WTC11 (cell line): ENCODE measurements around the gene PRKAG2. TPM values are rescaled to one million over a fixed set of nuclear protein-coding genes. Genes with fewer than 3 reads are reported as not detected.

ENCODE experiments used
- ATAC-seq: fragments of 200-7000 bp; cut with Tn5 transposase; 2 replicates; pipeline ENCODE4 v1.10.0; 2021; ENCODE audit warnings: mild to moderate bottlenecking, moderate library complexity
- CTCF ChIA-PET: fragments of 300-600 bp; sonication (Branson Sonifier 250); formaldehyde crosslinking; loops from one replicate; lab custom pipeline; 2021; ENCODE audit warnings: antibody characterized with exemption; lab: Charles Lee
- POLR2A ChIA-PET: fragments of 350-600 bp; sonication (Branson Sonifier 250); formaldehyde crosslinking; loops from one replicate; lab custom pipeline; 2021; ENCODE audit warnings: antibody characterized with exemption; lab: Charles Lee
- DNase-seq: peaks from one replicate; pipeline ENCODE4 v3.0.0; 2021; ENCODE audit warnings: low spot score
- H3K27ac Mint-ChIP-seq: 2 replicates; pipeline ENCODE4 v1.8.0; 2021; ENCODE audit warnings: mixed read lengths
- H3K27me3 Mint-ChIP-seq: 2 replicates; pipeline ENCODE4 v1.8.0; 2021; ENCODE audit warnings: low read depth, mild to moderate bottlenecking, moderate library complexity, mixed read lengths
- H3K36me3 Mint-ChIP-seq: 2 replicates; pipeline ENCODE4 v1.8.0; 2021; ENCODE audit warnings: mixed read lengths
- H3K4me1 Mint-ChIP-seq: 2 replicates; pipeline ENCODE4 v1.8.0; 2022; ENCODE audit warnings: mixed read lengths
- H3K4me3 Mint-ChIP-seq: 2 replicates; pipeline ENCODE4 v1.8.0; 2021; ENCODE audit warnings: mild to moderate bottlenecking, moderate library complexity, mixed read lengths
- H3K9me3 Mint-ChIP-seq: 2 replicates; pipeline ENCODE4 v1.8.0; 2021; ENCODE audit warnings: mixed read lengths
- ATF1 ChIP-seq: sonication (generic); formaldehyde crosslinking; IDR thresholded peaks from 2 replicates; pipeline ENCODE4 v1.8.1; 2023; ENCODE audit warnings: mild to moderate bottlenecking, moderate library complexity, missing genetic modification reagents
- EMX1 ChIP-seq: fragments of 250-450 bp; sonication (Bioruptor Pico); IDR thresholded peaks from 2 replicates; pipeline ENCODE4 v1.8.0; 2021; ENCODE audit warnings: mild to moderate bottlenecking
- ESRRA ChIP-seq: sonication (generic); formaldehyde crosslinking; IDR thresholded peaks from 2 replicates; pipeline ENCODE4 v1.8.1; 2022; ENCODE audit warnings: mild to moderate bottlenecking, missing genetic modification reagents, borderline replicate concordance
- FOXJ3 ChIP-seq: sonication (generic); formaldehyde crosslinking; IDR thresholded peaks from 2 replicates; pipeline ENCODE4 v1.9.0; 2021; ENCODE audit warnings: missing genetic modification reagents, mild to moderate bottlenecking, borderline replicate concordance
- GTF2I ChIP-seq: fragments of 250-450 bp; sonication (Bioruptor Pico); conservative IDR thresholded peaks from 2 replicates; pipeline ENCODE4 v1.4.0; 2021; ENCODE audit warnings: mild to moderate bottlenecking
- JUN ChIP-seq: sonication (generic); formaldehyde crosslinking; IDR thresholded peaks from 2 replicates; pipeline ENCODE4 v1.8.0; 2023; ENCODE audit warnings: mild to moderate bottlenecking, missing genetic modification reagents
- NFE2L1 ChIP-seq: sonication (generic); formaldehyde crosslinking; IDR thresholded peaks from 2 replicates; pipeline ENCODE4 v1.8.1; 2023; ENCODE audit warnings: missing genetic modification reagents
- NFYB ChIP-seq: sonication (generic); formaldehyde crosslinking; conservative IDR thresholded peaks from 2 replicates; pipeline ENCODE4 v1.8.0; 2022; ENCODE audit warnings: low read depth, missing genetic modification reagents
- NR1H2 ChIP-seq: sonication (generic); formaldehyde crosslinking; IDR thresholded peaks from 2 replicates; pipeline ENCODE4 v1.9.0; 2021; ENCODE audit warnings: mild to moderate bottlenecking, moderate library complexity, missing genetic modification reagents
- SMAD3 ChIP-seq: sonication (generic); formaldehyde crosslinking; IDR thresholded peaks from 2 replicates; pipeline ENCODE4 v1.8.0; 2022; ENCODE audit warnings: missing genetic modification reagents, mild to moderate bottlenecking, borderline replicate concordance
- ZBTB21 ChIP-seq: sonication (generic); formaldehyde crosslinking; IDR thresholded peaks from 2 replicates; pipeline ENCODE4 v1.8.1; 2023; ENCODE audit warnings: mild to moderate bottlenecking, missing genetic modification reagents, borderline replicate concordance
- ZNF121 ChIP-seq: sonication (generic); formaldehyde crosslinking; IDR thresholded peaks from 2 replicates; pipeline ENCODE4 v1.8.0; 2023; ENCODE audit warnings: missing genetic modification reagents
- ZNF232 ChIP-seq: sonication (generic); formaldehyde crosslinking; IDR thresholded peaks from 2 replicates; pipeline ENCODE4 v1.8.0; 2022; ENCODE audit warnings: mild to moderate bottlenecking, missing genetic modification reagents
- total RNA-seq: library from RNA; stranded (reverse); gene quantifications from 3 replicates; pipeline ENCODE4 v1.2.3, GENCODE V29; 2021
- TF ChIP-seq, protein P1 (sequence below): fragments of 250-450 bp; sonication (Bioruptor Pico); conservative IDR thresholded peaks from 2 replicates; pipeline ENCODE4 v1.9.0; 2021; ENCODE audit warnings: mild to moderate bottlenecking
- TF ChIP-seq, protein P2 (sequence below): sonication (generic); formaldehyde crosslinking; IDR thresholded peaks from 2 replicates; pipeline ENCODE4 v1.8.1; 2022; ENCODE audit warnings: low read depth, mild to moderate bottlenecking, moderate library complexity, missing genetic modification reagents, borderline replicate concordance
- TF ChIP-seq, protein P3 (sequence below): sonication (generic); formaldehyde crosslinking; IDR thresholded peaks from 2 replicates; pipeline ENCODE4 v1.8.1; 2022; ENCODE audit warnings: mild to moderate bottlenecking, missing genetic modification reagents, moderate library complexity, borderline replicate concordance
- TF ChIP-seq, protein P4 (sequence below): sonication (generic); formaldehyde crosslinking; IDR thresholded peaks from 2 replicates; pipeline ENCODE4 v1.8.0; 2022; ENCODE audit warnings: mild to moderate bottlenecking, missing genetic modification reagents
- TF ChIP-seq, protein P5 (sequence below): sonication (generic); formaldehyde crosslinking; IDR thresholded peaks from 2 replicates; pipeline ENCODE4 v1.8.0; 2023; ENCODE audit warnings: missing genetic modification reagents
- TF ChIP-seq, protein P6 (sequence below): fragments of 250-450 bp; sonication (Bioruptor Pico); IDR thresholded peaks from 2 replicates; pipeline ENCODE4 v1.9.0; 2021; ENCODE audit warnings: mild to moderate bottlenecking

The PRKAG2 gene
- total RNA-seq, 1 experiment from 2014 or later: 20.3 TPM

DNA sequence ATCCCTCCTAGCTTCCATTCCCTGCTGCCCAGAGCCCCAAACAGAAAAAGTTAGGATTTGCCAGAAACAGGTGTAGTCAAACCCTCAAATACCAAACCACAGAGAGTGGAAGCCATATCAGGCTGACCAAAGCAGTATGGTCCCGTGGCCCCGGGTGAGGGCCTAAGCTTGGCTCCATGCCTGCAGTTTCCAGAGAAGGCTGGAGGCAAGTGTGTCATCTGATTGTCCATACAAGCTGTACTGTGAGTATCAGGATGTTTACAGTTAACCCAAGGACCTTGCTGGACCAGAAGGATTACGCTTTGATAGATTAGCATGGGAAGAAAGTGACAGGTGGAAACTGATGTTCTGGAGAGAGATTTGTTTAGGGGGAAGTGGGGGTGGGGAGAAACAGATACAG lies 96.3 kb downstream of the PRKAG2 start (continued):
- TF ChIP-seq, protein P1, sequence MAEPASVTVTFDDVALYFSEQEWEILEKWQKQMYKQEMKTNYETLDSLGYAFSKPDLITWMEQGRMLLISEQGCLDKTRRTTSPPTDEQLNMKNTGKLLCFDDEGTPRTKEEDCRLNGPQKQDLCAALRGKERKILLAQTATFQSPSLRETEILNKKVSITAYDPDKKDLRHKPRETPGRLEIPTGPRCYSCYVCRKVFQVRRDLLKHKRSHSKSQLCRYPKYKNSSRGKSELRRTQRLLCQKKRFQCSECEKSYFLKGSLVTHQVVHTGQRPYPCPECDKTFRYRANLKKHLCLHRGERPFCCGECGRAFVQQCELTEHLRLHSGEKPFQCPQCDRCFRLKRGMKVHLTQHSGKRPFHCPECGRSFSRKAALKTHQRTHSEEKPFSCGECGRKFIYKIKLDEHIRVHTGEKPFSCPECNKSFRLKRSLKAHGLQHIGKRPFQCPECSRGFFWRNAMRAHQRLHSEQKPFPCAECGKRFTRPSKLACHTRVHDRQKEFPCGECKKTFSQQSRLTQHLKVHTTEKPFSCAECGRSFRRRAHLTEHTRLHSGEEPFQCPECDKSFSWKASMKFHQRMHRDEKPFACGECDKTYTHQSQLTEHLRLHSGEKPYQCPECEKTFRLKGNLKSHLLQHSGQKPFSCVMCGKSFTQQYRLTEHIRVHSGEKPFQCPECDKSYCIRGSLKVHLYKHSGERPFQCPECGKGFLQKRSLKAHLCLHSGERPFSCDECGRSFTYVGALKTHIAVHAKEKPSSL (CRISPR knock-in tag): no peak
- no peak for TF ChIP-seq ATF1 (CRISPR knock-in tag)
- TF ChIP-seq NFYB (CRISPR knock-in tag): no peak
- TF ChIP-seq, all 79 proteins: peak for 0

DNA sequence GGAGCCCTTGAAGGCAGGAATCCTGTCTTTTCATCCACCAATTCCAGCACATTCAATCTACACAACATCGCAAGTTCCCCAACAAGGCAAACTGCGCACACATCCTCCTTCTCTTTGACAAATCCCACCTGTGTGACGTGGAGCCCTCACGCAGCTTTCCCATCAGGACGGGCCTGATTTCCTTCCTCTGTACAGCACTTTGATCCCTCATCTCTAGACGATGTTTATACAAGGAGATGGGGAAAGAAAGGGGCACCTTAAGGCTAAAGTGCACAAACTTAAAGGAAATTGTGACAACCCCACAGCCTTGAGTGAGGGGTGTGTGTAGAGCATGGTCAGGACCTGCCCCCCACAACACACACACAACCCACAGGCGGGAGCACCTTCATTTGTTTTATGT lies 97.2 kb downstream of the PRKAG2 start:
- Mint-ChIP-seq H3K9me3 (peaks cover 14% of the 10 kb centered on the region), H3K4me1 (no peaks in the 10 kb centered on the region), H3K27ac (no peak overlapping the region), H3K36me3 (peaks cover 8% of the 10 kb centered on the region), H3K4me3 (no peak overlapping the region), H3K27me3 (peaks cover 19% of the 10 kb centered on the region)
- ATAC-seq (no peak), DNase-seq (no peak)
- POLR2A ChIA-PET: no interaction called here
- no peak for TF ChIP-seq JUN (CRISPR knock-in tag)
- no peak for TF ChIP-seq GTF2I (CRISPR knock-in tag)
- no peak for TF ChIP-seq ZNF121 (CRISPR knock-in tag)
- TF ChIP-seq, protein P2, sequence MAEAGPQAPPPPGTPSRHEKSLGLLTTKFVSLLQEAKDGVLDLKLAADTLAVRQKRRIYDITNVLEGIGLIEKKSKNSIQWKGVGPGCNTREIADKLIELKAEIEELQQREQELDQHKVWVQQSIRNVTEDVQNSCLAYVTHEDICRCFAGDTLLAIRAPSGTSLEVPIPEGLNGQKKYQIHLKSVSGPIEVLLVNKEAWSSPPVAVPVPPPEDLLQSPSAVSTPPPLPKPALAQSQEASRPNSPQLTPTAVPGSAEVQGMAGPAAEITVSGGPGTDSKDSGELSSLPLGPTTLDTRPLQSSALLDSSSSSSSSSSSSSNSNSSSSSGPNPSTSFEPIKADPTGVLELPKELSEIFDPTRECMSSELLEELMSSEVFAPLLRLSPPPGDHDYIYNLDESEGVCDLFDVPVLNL: no peak
- no peak for TF ChIP-seq FOXJ3 (CRISPR knock-in tag)
- TF ChIP-seq NR1H2: no peak
- TF ChIP-seq, protein P3, sequence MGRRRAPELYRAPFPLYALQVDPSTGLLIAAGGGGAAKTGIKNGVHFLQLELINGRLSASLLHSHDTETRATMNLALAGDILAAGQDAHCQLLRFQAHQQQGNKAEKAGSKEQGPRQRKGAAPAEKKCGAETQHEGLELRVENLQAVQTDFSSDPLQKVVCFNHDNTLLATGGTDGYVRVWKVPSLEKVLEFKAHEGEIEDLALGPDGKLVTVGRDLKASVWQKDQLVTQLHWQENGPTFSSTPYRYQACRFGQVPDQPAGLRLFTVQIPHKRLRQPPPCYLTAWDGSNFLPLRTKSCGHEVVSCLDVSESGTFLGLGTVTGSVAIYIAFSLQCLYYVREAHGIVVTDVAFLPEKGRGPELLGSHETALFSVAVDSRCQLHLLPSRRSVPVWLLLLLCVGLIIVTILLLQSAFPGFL (CRISPR knock-in tag): no peak
- TF ChIP-seq, protein P4, sequence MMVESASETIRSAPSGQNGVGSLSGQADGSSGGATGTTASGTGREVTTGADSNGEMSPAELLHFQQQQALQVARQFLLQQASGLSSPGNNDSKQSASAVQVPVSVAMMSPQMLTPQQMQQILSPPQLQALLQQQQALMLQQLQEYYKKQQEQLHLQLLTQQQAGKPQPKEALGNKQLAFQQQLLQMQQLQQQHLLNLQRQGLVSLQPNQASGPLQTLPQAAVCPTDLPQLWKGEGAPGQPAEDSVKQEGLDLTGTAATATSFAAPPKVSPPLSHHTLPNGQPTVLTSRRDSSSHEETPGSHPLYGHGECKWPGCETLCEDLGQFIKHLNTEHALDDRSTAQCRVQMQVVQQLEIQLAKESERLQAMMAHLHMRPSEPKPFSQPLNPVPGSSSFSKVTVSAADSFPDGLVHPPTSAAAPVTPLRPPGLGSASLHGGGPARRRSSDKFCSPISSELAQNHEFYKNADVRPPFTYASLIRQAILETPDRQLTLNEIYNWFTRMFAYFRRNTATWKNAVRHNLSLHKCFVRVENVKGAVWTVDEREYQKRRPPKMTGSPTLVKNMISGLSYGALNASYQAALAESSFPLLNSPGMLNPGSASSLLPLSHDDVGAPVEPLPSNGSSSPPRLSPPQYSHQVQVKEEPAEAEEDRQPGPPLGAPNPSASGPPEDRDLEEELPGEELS (CRISPR knock-in tag): no peak
- no peak for TF ChIP-seq SMAD3
- CTCF ChIA-PET: no interaction called here

DNA sequence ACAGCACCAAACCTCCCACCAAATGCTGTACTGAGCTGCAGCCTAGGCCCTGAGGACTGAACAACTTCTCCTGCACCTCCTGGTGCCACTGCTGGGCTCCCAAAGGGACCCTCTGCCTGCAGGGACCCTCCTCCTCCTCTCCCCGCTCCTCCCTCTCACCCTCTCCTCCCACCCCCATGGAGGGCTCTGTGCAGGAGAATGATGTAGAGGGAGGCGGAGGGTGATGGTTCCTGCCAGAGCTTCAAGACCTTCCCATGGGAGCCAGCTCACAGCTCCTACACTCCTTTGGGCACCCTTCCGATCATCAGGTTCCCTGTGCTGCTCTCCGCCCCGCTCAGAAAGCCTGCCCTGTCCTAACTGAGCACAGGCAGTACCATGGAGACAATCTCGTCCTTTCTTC lies 97.7 kb downstream of the PRKAG2 start:
- H3K27ac Mint-ChIP-seq: no peak overlapping the region
- peaks cover 8% of the 10 kb centered on the region for H3K36me3 Mint-ChIP-seq
- no peak for ATAC-seq
- TF ChIP-seq, protein P5, sequence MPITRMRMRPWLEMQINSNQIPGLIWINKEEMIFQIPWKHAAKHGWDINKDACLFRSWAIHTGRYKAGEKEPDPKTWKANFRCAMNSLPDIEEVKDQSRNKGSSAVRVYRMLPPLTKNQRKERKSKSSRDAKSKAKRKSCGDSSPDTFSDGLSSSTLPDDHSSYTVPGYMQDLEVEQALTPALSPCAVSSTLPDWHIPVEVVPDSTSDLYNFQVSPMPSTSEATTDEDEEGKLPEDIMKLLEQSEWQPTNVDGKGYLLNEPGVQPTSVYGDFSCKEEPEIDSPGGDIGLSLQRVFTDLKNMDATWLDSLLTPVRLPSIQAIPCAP (CRISPR knock-in tag): no peak
- TF ChIP-seq ZNF232 (no peak), ESRRA (CRISPR knock-in tag) (no peak), EMX1 (no peak), ZBTB21 (CRISPR knock-in tag) (no peak), NFE2L1 (CRISPR knock-in tag) (no peak)
- TF ChIP-seq, protein P6, sequence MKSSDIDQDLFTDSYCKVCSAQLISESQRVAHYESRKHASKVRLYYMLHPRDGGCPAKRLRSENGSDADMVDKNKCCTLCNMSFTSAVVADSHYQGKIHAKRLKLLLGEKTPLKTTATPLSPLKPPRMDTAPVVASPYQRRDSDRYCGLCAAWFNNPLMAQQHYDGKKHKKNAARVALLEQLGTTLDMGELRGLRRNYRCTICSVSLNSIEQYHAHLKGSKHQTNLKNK (CRISPR knock-in tag): no peak
- POLR2A ChIA-PET: no interaction called here
- no peaks in the 10 kb centered on the region for H3K4me1 Mint-ChIP-seq
- CTCF ChIA-PET: interaction anchor here (0.9 to 1.9 kb wide), 2 partner anchors 17 to 19 kb away, joined by 3 to 6 read pairs; no protein-coding TSS in a partner anchor
- peaks cover 14% of the 10 kb centered on the region for H3K9me3 Mint-ChIP-seq
- DNase-seq: no peak
- peaks cover 19% of the 10 kb centered on the region for H3K27me3 Mint-ChIP-seq
- no peak overlapping the region for H3K4me3 Mint-ChIP-seq
